HG03575 (cell line): ENCODE results near the gene ZBTB18.
"Not testable (repeated sequence)": the region's sequence is repeated elsewhere in the genome, so short reads cannot be mapped to it uniquely, and the experiment has no call there.

Experiments
- ATAC-seq: cut with Tn5 transposase; IDR thresholded peaks from one replicate; pipeline ENCODE4 v1.9.1; 2021; ENCODE audit not compliant: unreplicated experiment, insufficient number of reproducible peaks, low FRiP score; ENCODE audit errors: extremely low read depth

Gene ZBTB18

DNA sequence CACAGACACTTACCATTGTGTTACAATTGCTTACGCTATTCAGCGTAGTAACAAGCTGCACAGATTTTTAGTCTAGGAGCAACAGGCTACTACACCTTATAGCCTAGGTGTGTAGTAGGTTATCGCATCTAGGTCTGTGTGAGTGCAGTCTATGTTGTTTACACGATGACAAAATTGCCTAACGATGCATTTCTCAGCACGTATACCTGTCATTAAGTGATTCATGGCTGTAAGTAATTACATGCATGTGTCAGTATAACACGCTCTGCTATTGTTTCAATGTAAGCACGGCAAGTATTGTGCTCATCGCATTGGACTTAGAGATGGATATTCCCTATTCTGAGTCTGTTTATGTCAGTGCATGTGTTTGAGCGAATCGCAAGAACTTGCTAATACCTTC lies 15.7 kb upstream of the ZBTB18 start:
- ATAC-seq: no peak

GRCh38 chr1:244037252-244037651 lies 13.8 kb upstream of the ZBTB18 start:
- no peak for ATAC-seq

DNA sequence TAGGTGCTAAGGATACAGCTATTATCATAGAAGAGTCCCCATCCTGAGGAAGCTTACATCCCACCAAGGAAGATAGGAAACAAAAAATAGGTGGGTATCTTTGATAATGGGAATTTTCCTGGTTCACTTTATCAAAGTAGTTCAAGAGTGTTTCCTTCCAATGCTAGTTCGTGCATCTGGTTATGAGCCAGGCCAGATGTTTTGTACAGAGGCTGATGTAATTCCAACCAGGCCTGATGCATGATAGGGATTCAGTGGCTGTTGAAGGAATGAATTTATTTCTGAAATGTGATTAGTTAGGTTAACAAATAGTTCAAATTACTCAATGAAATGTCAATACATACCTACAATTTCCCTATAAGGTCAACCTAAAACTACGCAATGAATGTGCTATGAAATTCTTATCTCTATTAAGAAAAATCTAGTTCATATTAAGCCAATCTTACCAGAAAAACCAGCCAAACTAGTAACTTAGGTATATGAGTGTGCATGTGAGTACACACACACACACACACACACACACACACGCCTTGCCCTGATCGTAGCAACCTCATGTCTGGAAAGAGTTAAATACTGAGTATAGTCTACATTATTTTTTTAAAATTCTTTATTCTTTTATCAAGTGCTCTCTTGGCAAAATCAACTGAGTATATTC lies 9.5 kb upstream of the ZBTB18 start:
- ATAC-seq: no peak

DNA sequence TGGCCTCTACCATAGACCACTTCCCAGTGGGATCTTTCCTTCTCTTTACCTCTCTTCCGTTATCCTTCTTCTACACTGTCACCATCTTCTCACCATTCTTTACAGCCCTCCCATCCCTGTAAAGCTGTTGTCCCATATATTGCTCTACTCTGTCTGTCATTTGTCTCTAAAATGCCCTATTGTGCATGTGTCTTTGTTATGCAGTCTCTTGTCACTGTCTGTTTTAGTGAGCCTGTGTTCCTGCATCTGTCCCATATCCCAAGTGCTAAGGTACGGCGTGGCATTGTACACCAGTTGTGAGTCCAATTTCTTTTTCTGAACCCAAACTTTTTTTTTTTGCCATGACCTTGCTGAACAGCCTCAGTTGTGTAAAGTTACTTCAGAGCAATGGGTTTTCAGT lies 8.8 kb upstream of the ZBTB18 start:
- no peak for ATAC-seq

DNA sequence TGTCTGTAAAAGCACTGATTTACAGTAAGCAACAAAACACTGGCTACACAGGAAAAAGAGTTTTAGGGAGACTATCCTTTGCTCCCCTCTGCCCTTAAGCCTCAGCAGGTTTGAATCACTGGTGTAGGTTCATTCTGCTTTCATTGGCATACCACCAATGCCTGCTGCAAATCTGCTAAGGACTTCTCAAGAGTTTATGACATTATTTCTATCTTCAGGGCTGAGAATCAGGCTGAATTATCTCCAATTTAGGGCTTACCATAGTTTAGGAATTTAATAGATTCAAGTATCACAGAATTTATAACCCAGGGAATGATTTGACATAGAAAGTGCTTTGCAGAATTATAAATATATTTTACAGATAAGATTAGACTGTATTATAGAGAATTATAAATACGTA lies 6.7 kb upstream of the ZBTB18 start:
- ATAC-seq: no peak

DNA sequence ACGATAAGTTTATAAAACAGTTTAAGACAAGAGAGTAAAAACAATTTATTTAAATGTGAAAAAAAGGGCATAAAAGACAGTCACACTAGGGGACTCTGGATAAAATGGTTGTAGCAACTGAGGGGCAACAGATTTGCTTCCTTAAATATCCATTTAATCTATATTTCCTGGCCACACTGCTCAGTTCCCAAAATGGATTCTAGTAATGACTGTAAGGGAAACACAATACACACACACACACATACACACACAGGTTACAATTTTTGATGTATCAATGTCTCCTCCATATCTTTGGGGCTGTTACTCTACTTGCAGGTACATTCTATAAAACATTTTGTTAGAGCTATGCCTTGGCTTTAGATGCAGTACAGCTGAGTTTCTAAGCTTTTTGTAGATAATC lies 4.8 kb upstream of the ZBTB18 start:
- not testable (repeated sequence) for ATAC-seq

GRCh38 chr1:244046907-244047611 lies 4.0 kb upstream of the ZBTB18 start:
- no peak for ATAC-seq

GRCh38 chr1:244047621-244048255 lies 3.3 kb upstream of the ZBTB18 start:
- peak; percentile 43 for ATAC-seq

GRCh38 chr1:244048256-244049161 lies 2.6 kb upstream of the ZBTB18 start:
- ATAC-seq: no peak

DNA sequence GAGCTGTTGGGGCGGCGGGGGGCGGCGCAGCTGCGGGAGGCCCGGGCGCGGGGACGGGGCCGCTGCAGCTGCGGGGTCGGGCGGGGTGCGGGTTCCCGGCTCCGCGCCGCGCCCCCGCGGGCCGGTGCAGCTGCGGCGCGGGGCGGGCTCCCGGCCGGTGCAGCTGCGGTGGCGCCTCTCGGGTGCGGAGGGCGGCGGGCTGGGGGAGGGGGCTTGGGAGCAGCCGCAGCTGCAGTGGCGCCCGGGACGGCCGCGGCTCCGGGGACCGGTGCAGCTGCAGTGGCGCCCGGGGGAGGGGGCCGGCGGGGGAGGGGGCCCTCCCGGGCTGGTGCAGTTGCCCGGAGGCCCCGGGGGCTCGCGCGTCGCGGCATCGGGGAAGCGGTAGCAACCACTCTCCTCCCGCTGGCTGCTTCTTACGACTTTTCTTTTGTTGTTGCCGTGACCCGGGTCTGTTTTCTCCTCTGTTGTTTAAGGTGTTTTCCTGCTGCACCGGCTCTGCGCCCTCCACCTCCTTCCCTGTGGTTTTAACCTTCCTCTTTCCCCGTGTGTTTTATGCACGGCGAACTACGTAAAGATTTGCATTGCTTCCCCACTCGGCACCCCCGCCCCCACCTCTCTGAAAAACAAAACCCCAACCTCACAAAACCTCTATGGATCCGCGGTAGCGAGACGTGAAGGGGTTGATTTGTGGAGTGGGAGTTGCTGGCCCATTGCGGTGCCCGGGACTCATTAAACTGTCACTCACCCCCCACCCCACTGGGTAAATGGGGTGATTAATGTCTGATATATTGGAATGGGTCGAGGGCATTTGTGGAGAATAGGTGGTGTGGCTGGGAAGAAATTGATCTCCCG lies 1.7 kb upstream of the ZBTB18 start:
- ATAC-seq: no peak

DNA sequence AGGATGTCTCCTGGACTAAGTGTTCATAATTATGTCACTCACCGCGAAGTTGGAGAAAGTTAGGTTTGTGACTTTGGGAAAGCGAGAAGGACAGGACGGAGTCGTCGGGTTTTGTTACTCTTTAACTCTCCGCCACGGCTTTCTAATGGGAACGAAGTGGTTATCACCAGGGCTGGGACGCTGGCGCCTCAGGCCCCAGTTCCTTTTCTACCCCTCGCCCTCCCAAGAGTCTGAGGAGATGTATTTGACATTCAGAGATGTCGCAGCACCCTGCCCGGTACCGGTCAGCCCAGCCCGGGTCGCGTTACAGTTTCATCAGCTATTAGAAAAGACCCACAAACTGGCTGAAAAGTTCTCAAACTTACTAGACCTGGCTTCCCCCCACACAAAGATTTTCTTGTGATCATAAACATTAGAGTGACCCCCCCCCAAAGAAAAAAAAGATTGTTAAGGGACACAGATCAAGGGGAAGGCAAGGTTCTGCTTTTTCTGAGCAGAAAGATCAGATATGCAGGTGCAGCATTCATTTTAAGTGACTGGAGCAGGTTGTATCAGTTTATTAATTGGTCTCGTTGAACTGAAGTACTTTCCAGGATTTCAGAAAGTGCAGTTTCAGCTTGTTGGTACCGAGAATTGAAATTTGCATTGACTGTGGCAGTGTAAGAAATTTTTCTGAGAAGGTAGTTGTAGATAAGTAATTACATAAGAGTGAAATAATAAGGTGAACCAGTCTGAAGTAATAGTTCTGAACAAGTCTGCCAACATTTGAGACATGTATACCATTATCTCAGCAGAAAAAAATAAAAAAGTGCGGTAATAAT lies 859 bp upstream of the ZBTB18 start:
- no peak for ATAC-seq

- no peak for ATAC-seq
These were observed 1.1 kb downstream of the ZBTB18 start for GRCh38 chr1:244052016-244052727.

DNA sequence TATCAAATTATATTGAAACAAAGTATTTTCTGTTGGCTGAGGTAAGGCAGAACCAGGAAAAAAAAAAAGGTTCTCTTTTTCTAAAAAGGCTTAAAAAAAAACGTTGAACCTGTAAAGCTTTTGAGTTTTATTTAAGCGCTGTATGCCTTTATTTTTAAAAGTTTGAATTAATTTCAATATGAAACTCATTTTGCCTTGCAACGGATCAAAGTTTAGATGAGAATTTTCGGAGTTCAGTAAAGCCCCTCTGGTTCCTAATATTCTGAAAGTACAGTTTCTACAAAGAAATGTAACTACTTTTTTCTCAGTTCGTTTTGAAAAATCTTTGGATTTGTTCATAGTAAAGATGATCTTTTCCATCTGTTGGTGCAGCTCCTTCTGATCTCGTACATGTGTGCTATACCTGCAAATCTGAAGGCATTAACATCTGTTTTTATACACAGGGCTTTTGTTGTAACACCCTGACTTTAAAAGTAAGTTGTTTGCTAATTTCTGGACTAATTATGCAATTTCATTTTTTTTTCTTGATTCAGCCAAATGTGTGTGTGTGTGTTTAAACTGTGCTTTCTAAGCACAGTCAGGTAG lies 1.7 kb downstream of the ZBTB18 start:
- ATAC-seq: no peak

GRCh38 chr1:244053831-244054230 lies 2.7 kb downstream of the ZBTB18 start:
- no peak for ATAC-seq

- ATAC-seq: no peak
These were observed 3.3 kb downstream of the ZBTB18 start for GRCh38 chr1:244054247-244054923.

DNA sequence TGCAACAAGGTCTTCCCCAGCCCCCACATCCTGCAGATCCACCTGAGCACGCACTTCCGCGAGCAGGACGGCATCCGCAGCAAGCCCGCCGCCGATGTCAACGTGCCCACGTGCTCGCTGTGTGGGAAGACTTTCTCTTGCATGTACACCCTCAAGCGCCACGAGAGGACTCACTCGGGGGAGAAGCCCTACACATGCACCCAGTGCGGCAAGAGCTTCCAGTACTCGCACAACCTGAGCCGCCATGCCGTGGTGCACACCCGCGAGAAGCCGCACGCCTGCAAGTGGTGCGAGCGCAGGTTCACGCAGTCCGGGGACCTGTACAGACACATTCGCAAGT lies 3.8 kb downstream of the ZBTB18 start:
- no peak for ATAC-seq
